AG20443 (cell line): ENCODE data around the gene ESRRA.

Experiments used
- DNase-seq: peaks from one replicate; pipeline ENCODE4 v3.0.0; 2012; ENCODE audit warnings: low spot score, mixed read lengths

Gene ESRRA

DNA sequence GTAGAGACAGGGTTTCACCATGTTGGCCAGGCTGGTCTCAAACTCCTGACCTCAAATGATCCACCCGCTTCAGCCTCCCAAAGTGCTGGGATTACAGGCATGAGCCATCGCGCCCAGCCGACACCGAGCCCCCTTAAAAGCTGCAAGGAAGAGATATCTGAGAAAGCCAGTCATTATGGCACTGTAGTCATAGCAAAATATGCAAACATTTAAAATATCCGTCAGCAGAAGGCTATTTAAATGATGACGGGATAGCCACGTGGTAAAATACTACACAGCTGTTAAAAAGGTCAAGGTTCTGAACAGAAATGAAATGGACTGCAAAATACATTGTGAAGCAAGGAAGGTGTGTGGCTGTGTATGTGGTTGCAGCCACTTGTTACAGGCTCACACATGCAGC lies 28.2 kb downstream of the ESRRA start:
- DNase-seq: no peak

DNA sequence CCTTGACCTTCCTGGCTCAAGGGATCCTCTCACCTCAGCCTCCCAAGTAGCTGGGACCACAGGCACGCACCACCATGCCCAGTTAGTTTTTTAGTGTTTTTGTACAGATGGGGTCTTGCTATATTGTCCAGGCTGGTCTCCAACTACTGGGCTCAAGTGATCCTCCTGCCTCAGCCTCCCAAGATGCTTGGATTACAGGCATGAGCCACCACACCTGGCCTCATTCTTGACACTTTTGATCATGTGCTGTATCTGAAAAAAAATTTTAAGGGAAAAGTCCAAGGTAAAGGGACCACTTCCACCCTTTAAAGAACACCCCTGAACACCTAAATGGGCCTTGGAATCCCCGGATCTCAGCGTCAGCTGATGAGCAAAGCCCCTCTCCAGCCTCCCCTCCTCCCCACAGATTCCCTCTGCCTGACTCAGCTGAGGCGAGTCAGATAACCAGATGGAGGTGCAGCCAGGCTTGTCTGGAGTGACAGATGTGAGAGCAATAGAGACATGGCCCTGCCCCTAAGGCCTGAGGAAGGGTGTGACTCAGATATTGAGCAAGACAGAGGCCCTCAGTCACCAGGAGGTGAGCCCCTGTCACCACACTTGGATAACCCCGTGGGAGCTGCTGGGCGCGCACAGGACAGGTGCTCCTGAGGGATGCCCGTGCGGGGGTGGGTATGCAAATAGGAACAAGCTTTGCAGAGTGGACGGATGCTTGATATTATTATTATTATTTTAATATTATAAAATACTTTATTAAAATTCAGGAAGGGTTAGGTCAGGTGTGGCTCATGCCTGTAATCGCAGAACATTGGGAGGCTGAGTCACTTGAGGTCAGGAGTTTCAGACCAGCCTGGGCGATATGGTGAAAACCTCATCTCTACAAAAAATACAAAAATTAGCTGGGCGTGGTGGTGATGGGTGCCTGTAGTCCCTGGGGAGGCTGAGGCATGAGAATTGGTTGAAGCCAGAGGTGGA lies 29.7 kb downstream of the ESRRA start:
- DNase-seq: peak; percentile 91

DNA sequence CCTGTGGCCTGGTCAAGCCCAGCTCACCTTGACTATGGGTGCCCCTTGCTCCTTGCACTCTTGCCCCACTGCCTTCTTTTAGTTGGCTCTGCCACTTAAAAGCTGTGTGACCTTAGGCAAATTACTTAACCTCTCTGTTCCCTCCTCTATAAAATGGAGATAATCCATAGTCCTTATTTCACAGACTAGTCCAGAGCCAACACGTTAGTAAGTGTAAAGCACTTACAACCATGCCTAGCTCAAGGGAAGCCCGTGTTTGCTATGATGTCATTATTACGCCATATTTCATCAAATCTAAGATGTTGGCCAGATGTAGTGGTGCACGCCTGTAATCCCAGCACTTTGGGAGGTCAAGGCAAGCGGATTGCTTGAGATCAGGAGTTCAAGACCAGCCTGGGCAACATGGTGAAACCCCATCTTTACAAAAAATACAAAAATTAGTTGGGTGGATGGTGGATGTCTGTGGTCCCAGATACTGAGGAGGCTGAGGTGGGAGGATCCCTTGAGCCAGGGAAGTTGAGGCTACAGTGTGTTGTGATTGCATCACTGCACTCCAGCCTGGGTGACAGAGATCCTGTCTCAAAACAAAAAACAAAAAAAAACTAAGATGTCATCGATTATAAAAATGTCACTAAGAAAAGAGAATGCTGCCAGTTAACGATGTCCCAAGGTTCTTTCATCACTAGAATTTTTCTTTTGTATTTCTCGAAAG lies 32.4 kb downstream of the ESRRA start:
- no peak for DNase-seq

DNA sequence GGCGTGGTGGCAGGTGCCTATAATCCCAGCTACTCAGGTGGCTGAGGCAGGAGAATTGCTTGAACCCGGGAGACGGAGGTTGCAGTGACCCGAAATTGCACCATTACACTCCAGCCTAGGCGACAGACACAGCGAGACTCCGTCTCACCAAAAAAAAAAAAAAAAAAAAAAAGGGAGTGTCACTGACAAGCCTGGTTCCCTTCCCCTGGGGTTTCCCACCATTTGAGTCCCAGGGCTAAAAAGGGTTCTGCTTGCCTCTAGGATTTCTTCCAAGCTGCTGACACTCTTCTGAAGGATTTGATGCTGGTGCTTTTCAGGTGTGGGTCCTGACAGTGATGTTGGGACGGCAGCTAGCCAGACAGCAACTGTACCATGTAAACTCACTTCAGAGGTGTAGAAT lies 33.4 kb downstream of the ESRRA start:
- DNase-seq: no peak

DNA sequence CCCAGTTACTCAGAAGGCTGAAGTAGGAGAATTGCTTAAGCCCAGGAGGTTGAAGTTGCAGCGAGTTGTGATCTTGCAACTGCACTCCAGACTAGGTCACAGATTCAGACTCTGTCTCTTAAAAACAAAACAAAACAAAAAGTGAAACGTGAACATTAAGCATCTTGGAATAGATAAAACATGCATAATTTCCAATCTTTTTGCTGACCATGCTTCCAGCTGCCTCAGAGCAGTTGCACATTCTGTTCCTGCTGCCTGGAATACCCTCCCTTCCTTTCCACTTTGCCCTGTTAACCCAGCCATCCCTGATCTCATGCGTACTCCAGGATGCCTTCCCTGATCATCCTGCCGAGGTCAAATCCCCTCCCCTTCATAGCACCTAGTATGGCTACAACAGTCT lies 34.0 kb downstream of the ESRRA start:
- DNase-seq: no peak

DNA sequence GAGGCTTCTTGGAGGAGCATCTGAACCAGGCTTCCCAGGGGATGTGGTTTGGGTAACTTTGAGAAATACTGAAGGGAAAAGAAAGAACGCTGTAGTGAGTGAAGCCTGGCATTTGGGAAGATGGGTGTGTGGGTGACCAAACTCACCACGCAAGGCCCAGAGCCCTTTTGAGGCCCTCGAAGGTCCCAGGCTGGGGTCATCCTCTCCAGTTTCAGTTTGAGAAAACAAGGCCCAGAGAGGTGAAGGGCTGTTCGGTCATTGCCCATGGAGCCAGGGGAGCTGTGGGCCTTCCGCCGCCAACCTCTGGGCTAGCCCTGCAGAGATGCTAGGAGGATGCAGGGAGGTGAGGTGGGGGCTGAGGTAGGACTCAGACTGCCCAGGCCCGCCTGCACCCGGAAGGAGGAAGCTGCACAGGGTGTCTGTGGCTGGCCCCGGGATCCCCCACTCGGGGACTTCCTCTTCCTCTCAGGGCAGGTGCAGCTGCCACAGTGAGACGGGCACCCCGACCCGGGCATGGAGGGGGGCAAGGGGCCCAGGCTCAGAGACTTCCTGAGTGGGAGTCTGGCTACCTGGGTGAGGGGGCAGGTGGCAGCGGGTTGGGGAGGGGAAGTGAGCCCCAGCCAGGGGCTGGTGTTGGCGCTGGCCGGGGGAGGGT lies 34.6 kb downstream of the ESRRA start, which contains the start of gene CCDC88B:
TSS of gene CCDC88B (plus strand) at position 451 of the 655 bp plus-strand sequence. CDS start at position 514, 63 bp downstream.
- no peak for DNase-seq

DNA sequence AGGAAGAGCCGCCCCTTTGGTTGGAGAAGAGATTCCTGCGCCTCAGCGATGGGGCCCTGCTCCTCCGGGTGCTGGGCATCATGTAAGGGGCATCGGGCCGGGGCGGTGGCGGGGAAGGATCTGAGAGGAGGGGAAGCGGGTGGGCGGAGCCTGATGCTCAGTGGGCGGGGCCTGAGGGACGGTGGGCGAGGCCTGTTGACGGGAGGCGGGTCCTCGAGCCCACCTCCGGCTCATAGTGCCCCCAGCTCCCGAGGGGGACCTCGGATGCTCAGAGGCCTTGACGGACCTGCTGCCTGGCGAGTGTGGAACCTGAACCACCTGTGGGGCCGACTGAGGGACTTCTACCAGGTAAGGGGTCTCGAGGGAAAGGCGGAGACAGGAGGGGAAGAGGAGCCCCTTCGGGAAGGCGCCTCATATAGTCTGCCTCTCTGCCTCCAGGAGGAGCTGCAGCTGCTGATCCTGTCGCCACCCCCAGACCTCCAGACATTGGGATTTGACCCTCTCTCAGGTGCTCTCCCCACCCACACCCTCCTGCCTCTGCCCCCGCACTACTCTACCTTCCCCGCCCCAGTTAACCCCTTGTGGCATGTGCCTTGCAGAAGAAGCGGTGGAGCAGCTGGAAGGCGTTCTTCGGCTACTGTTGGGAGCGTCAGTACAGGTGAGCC lies 35.5 kb downstream of the ESRRA start:
- DNase-seq: no peak

DNA sequence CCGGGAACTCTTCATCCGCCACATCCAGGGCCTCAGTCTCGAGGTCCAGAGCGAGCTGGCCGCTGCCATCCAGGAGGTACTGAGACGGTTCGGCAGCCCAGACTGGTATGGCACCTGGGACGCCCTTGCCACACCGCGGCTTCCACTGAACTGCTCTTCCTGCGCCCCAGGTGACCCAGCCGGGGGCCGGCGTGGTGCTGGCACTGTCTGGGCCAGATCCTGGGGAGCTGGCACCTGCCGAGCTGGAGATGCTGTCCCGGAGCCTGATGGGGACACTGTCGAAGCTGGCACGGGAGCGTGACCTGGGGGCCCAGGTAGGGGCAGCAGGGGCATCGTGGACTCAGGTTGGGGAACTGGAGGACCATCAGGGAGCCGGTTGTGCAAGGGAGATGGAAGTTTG lies 36.1 kb downstream of the ESRRA start:
- no peak for DNase-seq

DNA sequence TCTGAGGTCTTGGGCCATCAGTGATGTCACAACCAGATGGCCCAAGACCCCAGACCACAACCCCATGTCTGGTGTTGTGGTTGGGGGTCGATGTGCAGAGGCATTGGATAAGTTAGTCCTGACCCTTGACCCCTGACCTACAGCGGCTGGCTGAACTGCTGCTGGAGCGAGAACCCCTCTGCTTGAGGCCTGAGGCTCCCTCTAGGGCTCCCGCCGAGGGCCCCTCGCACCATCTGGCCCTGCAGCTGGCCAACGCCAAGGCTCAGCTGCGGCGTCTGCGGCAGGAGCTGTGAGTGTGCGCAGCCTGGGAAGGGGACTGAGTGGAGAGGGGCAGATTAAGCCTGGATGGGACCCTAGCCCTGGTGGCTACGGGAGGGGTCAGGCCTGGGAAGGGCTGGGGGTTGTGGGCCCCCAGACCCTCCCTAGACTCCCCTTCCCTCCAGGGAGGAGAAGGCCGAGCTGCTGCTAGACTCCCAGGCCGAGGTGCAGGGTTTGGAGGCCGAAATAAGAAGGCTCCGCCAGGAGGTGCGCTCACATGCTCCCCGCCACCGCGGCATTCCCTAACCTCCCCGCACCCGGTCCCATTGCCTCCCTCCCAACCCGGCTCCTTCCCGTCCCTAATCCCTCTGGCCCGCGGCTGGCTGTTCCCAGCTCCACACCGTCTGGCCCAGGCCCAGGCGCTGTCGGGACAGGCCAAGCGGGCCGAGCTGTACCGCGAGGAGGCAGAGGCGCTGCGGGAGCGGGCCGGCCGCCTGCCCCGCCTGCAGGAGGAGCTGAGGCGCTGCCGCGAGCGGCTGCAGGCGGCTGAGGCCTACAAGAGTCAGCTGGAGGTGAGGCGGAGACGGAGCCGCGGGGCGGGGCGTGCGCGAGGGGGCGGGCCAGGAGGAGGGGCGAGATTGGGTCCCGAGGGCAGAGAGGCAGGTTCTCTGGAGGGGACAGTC lies 36.8 kb downstream of the ESRRA start:
- peak; percentile 97 for DNase-seq

DNA sequence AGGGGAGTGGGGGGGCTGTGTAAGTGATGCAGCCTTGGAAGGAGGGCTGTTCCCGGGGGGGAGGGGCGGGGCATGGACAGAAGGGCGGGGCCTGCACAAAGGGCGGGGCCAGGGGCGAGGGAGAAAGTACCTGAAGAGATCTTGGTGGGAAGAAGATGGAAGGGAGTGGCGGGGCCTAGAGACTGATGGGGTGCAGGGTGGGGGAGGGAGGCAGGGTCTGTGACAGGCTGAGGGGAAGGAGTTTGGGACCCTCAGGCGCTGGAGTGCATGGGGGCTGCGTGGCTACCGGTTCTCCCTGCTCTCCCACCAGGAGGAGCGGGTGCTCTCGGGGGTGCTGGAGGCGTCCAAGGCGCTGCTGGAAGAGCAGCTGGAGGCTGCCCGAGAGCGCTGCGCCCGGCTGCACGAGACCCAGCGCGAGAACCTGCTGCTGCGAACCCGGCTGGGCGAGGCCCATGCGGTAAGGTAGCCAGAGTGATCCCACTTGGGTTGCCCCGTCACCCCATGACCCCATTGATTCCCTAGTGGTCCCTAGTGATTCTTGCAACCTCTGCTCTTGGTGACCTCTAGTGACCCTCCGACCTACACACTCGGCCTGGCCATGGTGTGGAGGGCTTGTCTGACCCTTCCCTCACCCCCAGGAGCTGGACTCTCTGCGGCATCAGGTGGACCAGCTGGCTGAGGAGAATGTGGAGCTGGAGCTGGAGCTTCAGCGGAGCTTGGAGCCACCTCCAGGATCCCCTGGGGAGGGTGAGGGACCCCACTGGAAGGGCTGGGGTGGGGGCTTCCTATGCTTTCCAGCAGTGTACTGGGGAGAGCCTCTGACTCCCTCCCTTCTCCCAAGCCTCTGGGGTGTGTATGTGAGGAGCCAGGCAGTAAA lies 37.8 kb downstream of the ESRRA start:
- no peak for DNase-seq

DNA sequence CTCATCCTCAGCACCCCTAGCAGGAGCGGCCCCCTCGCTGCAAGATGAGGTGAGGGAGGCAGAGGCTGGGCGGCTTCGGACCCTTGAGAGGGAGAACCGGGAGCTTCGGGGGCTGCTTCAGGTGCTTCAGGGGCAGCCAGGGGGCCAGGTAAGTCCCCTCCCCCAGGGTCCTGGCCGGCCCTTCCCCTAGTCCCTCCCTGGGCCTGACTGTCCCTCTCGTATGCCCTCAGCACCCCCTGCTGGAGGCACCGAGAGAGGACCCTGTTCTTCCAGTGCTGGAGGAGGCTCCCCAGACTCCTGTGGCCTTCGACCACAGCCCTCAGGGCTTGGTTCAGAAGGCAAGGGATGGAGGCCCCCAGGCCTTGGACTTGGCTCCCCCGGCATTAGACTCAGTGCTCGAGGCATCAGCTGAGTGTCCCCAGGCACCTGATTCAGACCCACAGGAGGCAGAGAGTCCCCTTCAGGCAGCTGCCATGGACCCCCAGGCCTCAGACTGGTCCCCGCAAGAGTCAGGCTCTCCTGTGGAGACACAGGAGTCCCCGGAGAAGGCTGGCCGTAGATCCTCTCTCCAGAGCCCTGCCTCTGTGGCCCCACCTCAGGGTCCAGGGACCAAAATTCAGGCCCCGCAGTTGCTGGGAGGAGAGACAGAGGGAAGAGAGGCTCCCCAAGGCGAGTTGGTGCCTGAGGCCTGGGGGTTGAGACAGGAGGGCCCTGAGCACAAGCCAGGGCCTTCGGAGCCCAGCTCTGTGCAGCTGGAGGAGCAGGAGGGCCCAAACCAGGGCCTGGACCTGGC lies 38.6 kb downstream of the ESRRA start:
- no peak for DNase-seq

DNA sequence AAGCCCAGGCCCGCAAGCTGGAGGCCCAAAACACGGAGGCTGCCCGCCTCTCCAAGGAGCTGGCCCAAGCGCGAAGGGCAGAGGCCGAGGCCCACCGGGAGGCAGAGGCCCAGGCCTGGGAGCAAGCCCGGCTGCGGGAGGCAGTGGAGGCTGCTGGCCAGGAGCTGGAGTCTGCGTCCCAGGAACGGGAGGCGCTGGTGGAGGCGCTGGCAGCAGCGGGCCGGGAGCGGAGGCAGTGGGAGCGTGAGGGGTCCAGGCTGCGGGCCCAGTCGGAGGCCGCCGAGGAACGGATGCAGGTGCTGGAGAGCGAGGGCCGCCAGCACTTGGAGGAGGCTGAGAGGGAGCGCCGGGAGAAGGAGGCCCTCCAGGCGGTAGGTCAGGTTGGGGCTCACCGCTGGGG lies 39.5 kb downstream of the ESRRA start:
- DNase-seq: no peak

DNA sequence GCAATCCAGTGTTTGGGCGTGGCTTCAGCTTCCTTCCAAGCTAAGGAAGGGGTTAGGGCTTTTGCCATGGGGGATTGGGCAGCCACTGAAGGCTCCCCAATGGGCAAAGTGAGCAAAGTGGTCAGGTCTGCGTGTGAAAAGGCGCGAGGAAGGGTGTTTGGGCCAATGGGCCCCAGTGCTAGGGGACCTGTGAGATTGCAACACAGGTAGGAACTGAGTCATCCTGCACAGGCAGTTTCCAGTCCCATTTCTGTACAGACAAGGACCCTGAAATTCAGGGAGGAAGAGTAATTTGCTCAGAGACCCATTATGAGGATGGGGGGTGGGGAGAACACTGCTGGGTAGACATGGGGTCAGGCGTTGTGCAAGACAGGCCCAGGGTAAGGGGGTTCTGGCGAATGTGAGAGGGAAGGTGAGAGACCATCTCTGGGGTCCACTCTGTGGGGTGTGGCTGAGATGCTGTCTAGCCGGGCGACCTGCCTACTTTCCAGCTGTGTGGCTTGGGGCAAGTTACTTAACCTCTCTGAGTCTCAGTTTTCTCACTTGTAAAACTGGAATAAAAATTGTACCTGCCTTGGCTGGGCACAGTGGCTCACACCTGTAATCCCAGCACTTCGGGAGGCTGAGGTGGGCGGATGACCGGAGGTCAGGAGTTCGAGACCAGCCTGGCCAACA lies 42.0 kb downstream of the ESRRA start:
- DNase-seq: no peak

DNA sequence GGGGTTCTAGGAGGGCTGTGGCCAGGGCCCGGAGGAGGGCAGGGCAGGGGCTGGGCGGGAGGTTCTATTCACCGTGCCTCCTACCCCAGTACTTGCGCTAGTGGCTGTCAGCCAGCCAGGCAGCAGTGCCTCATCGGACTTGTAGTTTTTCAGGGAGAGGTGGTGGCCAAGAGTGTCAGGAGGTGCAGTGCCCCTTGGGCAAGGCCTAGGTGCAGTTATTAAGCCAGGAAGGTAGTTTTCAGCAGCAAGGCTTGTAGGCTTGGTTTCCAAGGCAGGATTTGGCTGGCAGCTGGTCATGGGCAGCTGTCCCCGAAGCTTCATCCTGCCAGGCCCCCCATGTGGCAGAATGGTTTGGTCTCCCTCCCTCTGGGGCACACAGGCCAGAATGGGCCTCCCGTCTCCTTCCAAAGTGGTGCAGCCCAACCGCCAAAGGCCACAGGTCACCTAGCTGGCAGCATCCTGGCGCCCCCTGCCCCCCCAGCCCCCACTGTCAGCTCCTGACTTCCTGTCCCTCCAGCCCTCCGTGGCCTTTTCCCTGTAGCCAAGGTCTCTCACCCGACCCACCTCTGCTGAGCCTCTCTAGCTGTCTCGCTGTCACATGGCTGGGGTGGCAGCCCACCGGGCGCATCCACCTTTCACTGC lies 43.2 kb downstream of the ESRRA start:
- DNase-seq: no peak

DNA sequence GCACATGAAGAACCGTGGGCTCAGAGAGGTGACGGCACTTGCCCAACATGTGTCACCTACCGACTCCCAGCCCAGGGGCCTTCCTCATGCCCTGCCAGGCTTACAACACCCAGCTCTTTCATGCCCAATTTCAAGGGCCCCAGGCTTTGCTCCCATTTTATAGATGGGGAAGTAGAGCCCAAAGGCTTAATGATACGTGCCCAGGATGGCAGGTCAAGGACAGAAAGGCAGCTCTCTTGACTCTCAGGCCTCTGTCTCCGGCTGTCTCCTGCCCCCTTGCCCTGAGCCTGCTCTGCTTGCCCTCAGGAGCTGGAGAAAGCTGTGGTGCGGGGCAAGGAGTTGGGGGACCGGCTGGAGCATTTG lies 43.7 kb downstream of the ESRRA start:
- DNase-seq: no peak

DNA sequence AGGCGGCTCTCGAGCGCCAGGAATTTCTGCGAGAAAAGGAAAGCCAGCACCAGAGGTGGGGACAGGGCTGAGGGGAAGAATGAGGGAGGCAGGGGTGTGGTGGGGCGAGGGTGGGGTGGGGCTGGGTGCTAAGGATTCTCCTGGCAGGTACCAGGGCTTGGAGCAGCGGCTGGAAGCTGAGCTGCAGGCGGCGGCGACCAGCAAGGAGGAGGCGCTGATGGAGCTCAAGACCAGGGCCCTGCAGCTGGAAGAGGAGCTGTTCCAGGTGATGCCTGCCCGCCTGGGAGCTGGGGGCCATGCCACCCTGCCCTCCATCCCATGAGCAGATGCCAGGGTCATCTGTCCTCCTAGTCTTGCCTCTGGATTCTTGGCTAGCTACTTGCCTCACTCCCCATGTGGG lies 44.1 kb downstream of the ESRRA start:
- no peak for DNase-seq

DNA sequence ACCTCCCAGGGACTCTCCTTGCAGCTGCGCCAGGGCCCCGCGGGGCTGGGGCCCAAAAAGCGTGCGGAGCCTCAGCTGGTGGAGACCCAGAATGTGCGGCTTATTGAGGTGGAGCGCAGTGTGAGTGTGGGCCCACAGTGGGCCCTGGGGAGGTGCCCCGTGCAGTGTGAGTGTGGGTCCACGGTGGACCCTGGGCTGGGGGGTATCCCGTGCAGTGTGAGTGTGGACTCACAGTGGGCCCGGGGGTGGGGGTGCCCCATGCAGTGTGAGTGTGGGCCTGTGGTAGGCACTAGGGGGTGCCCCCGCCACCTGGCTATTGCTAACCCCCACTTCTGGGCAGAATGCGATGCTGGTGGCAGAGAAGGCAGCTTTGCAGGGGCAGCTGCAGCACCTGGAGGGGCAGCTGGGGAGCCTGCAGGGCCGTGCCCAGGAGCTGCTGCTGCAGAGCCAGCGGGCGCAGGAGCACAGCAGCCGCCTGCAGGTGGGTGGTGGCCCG lies 45.9 kb downstream of the ESRRA start:
- DNase-seq: no peak
